Hematopoietic multipotent progenitor cell treated with erythropoietin and hydrocortisone succinate and interleukin-3 and kit ligand, for 4 days (in vitro differentiated cells): ENCODE measurements around the gene POTEC.
"Not testable (repeated sequence)": the region's sequence is repeated elsewhere in the genome, so short reads cannot be mapped to it uniquely, and the experiment has no call there.

Source experiments
- DNase-seq: peaks from one replicate; pipeline ENCODE4 v3.0.0-alpha.2; 2015

The POTEC gene

DNA sequence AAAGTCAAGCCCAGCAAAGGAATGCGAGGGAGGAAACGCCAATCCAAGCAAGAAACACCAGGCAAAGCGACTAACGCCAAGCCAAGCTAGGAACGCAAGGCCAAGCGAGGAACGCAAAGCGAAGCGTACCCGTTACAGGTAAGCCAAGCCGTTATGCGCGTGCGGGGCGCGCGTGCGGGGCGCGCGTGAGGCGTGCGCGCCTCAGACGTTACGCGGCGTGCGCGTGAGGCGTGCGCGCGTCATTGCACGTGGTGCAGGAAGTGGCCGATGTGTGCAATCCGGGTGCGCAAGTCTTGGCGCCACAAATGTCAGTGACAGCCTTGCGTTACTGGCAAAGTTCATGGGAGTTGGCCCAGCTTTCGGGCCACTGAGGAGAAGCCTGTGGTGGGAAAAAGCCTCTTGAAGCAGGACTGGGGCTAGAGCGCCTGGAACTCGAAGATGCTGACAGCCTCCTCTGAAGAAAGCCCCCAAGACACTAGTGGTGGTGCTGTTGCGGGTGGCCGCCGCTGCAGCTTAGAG lies at the start of gene POTEC:
Gene POTEC, minus strand, starts transcription at position 155 of the 519 bp plus-strand sequence. CDS start 454 bp downstream, outside the sequence.
- not testable (repeated sequence) for DNase-seq

DNA sequence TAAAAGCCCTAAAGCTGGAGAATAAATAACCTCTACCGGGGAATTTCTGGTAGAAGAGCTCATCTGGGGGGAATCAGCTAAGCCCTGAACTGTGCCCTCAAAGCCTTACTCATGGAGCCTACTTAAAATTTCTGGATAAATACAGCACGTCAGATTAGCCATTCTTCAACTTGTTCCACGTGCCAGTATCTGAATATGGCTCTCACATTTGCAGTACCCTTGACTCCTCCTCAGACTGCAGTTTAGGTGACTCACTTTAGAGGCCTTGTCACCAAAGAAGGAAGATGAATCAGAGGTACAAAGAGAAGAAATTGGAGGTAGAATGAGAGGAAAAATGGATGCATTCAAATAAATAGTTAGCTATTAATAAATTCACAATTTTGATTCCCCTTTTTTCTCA lies 34.6 kb upstream of the POTEC start:
- DNase-seq = no peak

- not testable (repeated sequence) for DNase-seq
Measured at GRCh38 chr18:14559502-14559901, 16.1 kb upstream of the POTEC start.

DNA sequence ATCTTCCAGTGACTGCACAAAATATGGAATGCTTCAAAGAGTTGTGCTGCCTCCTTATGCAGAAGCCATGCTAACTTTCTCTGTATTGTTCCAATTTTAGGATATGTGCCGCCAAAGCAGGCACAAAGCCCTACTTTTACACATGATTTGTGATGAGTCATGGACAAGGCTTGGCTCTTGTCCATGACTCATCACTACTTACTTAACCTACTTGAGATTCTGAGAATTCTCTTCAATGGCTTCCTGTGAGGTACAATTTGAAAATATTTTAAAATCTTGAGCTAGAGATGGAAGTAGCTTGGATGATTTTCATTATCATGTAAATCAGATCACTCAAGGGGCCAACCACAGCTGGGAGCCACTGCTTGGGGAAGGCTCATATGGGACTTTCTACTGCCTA lies 11.7 kb downstream of the POTEC start:
- DNase-seq = peak; percentile 4

DNA sequence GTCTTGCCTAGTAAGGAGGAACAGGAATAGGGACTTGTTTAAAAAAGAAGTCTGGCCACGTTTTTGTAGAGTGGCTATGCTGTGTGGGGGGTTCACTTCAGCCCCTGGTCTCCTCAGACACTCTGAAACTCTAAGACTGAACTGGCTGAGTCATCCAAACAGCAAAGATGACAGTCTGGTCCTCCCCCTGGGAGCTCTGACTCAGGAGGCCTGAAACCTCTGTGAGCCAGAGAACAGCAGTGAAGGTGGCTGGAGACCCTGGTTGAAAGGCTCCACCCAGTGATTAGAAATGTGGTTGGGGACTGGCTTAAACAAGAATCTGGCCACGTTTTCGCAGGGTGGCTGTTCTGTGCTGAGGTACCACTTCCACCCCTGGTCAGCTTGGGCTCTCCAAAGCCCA lies 32.7 kb downstream of the POTEC start:
- DNase-seq = not testable (repeated sequence)

- not testable (repeated sequence) for DNase-seq
Measured at GRCh38 chr18:14503691-14504090, 39.7 kb downstream of the POTEC start.

DNA sequence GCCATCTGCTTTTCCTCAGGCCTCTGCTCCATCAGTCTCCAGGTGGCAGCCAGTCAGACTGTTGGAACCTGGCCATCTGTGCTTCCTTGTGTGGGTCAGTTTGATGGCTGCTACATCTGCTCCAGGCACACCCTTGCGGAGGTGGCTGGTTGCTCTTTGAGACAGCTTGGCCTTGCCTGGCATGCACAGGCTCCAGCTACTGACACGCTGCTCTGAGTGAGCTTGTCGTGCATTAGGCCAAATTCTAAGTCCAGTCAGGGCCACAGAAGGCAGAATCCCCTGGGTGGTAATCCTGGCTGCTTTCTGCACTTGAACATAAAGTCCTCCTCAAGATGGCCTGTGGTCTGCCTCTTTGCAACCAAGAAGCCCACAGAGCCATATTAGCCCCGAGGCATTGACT lies 41.5 kb downstream of the POTEC start:
- not testable (repeated sequence) for DNase-seq

GRCh38 chr18:14489256-14490014 lies 54.0 kb downstream of the POTEC start:
- DNase-seq = not testable (repeated sequence)

DNA sequence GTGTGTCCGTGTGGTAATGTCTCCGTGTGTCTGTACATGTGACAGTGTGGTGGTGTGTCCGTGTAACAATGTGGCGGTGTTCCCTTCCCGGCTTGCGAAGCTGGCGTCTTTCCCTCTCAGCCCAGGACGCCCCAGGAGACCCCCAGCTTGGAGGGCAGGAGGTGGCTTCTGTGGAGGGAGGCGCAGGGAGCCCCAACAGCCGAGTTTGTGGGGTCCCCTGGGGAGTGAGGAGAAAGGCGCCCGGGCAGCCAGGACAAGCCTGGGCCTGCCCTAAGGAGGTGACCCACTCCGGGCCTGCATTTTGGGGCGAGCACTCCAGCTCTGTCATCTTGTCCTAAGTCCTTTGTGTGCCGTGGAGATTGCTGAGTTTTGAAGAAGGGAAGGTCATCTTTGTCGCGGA lies 54.6 kb downstream of the POTEC start:
- DNase-seq = not testable (repeated sequence)

DNA sequence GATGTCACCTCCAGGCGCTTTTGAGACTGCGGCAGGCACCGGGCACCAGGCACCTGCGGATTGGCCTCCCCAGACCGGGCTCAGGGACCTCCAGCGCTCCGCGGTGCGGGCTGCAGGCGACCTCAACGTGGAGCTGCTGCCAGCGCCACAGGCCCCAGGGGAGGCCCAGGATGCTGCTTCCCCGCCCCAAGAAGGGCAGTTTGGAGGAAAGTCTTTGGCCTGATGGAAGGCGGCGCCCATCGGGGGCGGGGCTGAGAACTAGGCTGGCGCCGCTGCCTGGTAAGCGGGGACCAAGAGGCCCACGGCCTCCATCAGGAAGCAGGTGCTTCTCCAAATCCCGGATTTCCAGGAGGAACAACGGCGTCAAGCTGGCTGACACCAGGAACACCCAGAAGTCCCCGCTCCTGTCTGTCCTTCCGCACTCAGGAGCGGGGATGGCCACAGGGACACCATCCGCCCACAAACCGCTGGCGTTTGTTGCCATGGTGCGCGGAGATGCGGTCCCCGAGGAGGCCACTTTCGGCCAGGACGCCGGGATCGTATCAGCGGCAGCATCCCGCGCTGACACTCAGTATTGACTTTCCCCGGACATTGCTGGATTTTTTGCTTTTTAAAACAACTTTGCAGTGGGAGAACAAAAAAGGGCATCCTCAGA lies 56.3 kb downstream of the POTEC start:
- not testable (repeated sequence) for DNase-seq

GRCh38 chr18:14479076-14479475 lies 64.3 kb downstream of the POTEC start:
- DNase-seq = not testable (repeated sequence)

GRCh38 chr18:14475520-14475919 lies 67.9 kb downstream of the POTEC start:
- DNase-seq = not testable (repeated sequence)

- DNase-seq = not testable (repeated sequence)
Measured at GRCh38 chr18:14474752-14475151, 68.6 kb downstream of the POTEC start.

DNA sequence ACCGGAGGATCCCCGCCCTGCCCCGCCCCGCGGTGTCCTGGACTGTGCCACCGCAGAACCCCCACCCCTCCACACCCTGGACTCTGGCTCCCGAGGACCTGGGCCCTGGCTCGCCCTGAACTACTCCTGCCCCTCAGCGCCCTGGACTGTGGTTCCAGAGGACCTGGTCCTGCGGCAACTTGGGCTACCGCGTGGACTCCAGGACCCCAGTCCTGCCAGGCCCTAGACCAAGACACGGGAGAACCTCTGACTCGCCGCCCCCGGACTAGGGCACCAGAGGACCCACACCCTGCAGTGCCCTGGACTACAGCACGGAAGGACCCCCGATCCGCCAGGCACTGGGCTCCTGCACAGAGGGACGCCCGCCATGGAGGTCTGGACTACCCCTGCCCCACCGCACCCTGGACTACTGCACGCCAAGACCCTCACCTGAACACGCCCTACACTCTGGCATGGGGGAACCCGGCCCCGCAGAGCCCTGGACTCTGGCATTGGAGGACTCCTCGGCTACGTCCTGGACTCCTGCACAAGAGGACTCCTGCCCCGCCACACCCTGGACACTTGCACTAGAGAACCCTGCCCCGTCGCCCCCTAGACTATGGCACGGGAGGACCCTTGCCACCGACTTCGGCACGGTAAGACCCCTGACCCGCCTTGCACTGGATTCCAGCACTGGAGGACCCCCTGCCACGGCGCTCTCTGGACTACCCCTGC lies 69.2 kb downstream of the POTEC start:
- DNase-seq = not testable (repeated sequence)

DNA sequence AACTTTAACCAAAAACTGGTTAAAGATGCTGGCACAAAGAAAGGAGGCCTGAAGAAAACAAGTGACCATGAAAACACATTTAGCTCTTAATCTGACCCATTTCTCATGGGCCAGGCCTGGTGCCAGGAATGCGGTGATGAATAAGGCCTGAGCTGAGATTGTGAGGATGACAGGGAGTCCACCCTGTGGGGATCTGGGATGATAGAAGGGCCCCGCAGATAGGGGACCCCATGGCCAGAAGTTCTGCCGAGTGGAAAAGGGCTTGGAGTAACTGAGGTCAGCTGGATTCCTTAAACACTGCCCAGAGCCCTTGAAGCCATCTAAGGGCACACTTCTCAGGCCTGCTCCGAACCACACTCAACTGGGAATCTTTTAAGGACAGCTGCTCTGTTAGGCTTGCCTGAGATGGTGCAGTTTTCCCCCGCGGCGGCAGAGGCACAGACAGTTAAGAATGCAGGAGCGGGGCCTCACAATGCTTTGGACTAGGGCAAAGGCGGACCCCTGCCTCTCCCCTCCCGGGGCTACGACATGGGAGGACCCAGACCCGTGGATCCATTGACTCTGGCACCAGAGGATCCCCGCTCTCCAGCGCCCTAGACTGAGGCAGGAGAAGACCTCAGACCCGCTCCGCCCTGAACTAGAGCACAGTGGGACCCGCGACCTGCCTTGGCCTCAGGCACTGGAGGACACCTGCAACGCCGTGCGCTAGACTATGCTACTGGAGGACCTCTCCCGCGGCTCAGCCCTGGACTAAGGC lies 70.0 kb downstream of the POTEC start:
- DNase-seq = not testable (repeated sequence)

DNA sequence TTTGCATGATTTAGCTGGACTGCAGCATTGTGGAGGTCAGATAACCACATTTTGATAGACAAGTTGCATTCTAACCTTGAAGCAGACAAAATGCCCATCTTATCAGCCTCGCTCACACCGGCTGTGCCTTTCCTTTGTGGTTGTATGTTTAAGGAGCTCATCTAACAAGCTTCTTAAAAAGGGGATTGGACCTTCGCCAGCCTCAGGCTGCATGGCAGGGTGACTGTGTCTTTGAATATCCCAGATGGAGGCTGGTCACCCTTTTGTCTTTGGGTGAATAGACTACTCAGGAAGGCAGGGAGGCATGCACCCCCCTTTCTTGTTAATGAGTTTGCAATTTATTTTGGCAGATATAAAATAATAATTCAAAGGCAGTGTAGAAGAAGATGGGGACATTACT lies 72.1 kb downstream of the POTEC start:
- DNase-seq = peak; percentile 87

GRCh38 chr18:14470446-14470845 lies 73.0 kb downstream of the POTEC start:
- not testable (repeated sequence) for DNase-seq

- not testable (repeated sequence) for DNase-seq
Measured at GRCh38 chr18:14470046-14470445, 73.4 kb downstream of the POTEC start.

DNA sequence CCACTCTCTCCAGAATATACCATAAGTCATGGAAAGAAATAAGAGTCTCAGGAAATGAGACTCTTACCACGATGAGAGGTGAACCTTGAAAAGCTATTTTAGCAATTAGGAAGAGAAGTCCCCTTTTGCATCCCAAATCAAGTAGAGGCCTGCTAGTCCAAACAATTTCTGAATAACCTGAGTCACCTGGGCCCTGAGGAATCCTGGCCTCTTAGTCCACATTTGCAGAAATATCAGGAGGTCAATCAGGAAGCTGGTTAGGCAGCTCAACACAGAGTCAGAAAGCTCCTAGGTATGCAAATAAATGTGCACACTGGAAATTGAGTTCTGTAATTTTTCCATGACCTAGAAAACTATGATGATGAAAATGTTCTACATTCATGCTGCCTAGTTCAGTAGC lies 77.4 kb downstream of the POTEC start:
- DNase-seq = not testable (repeated sequence)
